Stimulated activated CD8-positive, alpha-beta memory T cell treated with anti-CD3 and anti-CD28 coated beads, Interleukin-12 subunit alpha, Interleukin-12 subunit beta, amount 100 ng/mL, for 24 hours (primary cell): Measurements from ENCODE around the gene RBM44.

Experiments
- DNase-seq: peaks from one replicate; pipeline ENCODE4 v3.0.0-alpha.2; 2020; ENCODE audit errors: extremely low read depth

The RBM44 gene

DNA sequence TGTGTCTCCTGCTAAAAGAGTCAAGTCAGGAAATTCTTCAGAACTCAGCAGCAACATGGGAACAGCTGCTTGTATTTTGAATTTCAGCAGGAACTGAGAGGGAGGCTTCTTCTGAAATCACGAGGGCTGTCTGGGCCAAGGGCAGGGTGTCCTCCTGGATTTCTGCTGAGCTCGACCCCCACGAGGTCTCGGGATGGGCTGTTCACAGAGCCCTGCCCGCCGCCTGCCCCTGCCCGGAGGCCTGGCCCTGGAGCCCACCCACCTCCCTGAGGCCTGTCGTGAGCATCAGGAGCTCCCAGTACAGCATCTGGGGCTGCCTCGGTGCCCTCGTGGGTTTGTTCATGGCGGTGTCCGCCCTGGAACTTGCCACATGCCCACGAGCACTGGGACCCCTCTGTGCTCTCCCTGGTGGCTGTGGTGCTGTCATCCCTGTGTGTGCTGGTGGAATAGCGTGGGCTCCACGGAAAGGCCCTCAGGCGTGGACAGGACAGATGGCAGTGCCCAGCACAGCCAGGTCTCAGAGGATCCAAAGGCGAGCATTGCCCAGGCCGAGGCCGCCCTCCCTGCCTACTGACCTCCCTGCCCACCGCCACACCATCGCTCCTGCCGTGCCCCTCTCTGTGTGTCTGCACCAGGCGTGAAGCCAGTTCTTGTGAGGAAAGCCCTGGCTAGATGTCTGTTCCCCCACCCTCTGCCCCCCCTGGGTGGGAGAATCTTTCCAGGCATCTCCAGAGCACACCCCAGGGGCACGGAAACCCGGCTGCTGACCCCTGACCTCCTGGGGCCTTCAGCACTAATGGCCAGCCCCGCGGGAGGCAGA is 86.7 kb downstream of the RBM44 start:
- no peak for DNase-seq

DNA sequence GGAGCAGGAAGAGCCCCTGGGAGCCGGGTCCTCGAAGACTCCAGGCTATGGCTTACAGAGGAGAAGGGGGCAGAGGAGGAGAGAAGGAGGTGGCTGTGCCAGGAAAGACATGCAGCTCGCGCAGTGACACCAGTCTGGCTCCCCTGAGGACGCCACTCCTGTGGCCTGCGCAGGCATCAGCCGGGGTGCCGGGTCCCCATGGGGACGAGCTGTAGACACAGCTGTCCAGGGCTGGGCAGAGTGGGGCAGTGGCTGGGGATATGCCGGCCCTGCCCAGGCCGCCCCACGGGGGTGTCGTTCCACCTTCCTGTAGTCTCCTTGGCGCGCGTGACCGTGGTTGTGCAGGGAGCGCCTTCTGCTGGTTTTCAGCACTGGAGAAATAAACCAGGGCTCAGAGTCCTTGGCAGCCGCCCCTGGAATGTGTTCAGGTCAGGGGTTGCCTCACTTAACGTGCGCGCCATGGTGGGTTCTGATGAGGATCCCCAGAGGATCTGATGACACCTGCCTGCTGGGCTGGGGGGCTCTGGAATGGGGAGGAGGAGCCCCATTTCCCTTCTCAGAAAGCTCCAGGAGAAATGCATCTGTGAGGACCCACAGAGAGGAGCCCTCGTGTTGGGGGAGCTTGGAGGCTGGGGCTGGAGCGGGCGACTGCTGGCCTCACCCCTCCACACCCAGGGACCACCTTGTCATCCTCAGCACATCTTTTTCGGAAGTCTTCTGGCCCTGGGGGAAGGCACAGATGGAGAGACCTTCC is 87.5 kb downstream of the RBM44 start:
- no peak for DNase-seq

GRCh38 chr2:237886685-237887481 is 88.3 kb downstream of the RBM44 start:
- DNase-seq: no peak

- no peak for DNase-seq
These were observed 89.8 kb downstream of the RBM44 start for GRCh38 chr2:237888389-237888788.

- no peak for DNase-seq
These were observed 90.4 kb downstream of the RBM44 start for GRCh38 chr2:237889016-237889415.

GRCh38 chr2:237889811-237890210 is 91.2 kb downstream of the RBM44 start:
- no peak for DNase-seq
